ENCODE measurements around the gene LEUTX.

The LEUTX gene, protein sequence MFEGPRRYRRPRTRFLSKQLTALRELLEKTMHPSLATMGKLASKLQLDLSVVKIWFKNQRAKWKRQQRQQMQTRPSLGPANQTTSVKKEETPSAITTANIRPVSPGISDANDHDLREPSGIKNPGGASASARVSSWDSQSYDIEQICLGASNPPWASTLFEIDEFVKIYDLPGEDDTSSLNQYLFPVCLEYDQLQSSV
- 0 reads per million in 3 donors for total RNA-seq

- H3K9me3 ChIP-seq (ENCODE audit: control insufficient read depth, low read length), result no peaks in the 10 kb centered on the region
- no peaks in the 10 kb centered on the region for H3K4me1 ChIP-seq (ENCODE audit: control insufficient read depth, insufficient read depth, low read length, poor library complexity, severe bottlenecking)
- no peaks in the 10 kb centered on the region for H3K36me3 ChIP-seq (ENCODE audit: control insufficient read depth, insufficient read depth, low read length)
- no peak within 1 kb of the TSS for H3K4me3 ChIP-seq (ENCODE audit: insufficient read depth, low read depth, low read length, poor library complexity, severe bottlenecking)
- DNase-seq, result no peak
- H3K27me3 ChIP-seq (replicated peaks; ENCODE audit: control insufficient read depth, insufficient read depth, low read length, poor library complexity, severe bottlenecking), result no peaks in the 10 kb centered on the region
- H3K27ac ChIP-seq (ENCODE audit: insufficient read depth, low read length, poor library complexity, severe bottlenecking), result no peak within 1 kb of the TSS
These were observed at the start of gene LEUTX for GRCh38 chr19:39778763-39779162. LEUTX (plus strand) TSS chr19:39778854; CDS start chr19:39778921, 67 bp downstream.

DNA sequence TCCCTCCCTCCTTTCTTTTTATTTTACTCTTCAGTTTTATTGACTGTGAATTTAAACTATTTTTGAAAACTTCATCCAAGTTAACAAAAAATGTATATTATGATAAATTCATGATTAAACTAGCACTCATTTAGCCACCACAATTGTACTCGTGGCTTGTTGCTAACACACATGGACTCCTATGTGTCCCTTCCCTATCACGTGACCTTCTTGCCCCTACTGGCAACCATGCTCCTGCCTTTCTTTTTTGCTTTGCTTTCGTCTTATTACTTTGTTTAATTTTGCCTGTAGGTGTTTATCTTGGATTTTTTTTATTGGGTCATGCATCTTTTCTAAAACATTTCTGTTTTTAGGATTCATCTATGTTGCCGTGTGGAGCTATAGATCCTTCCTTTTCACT, 49.1 kb upstream of the LEUTX start:
- Histone ChIP-seq H3K27me3 (replicated peaks; ENCODE audit: control insufficient read depth, insufficient read depth, low read length, poor library complexity, severe bottlenecking) (no peaks in the 10 kb centered on the region), H3K4me3 (ENCODE audit: insufficient read depth, low read depth, low read length, poor library complexity, severe bottlenecking) (no peak overlapping the region), H3K36me3 (ENCODE audit: control insufficient read depth, insufficient read depth, low read length) (no peaks in the 10 kb centered on the region), H3K9me3 (ENCODE audit: control insufficient read depth, low read length) (no peaks in the 10 kb centered on the region), H3K4me1 (ENCODE audit: control insufficient read depth, insufficient read depth, low read length, poor library complexity, severe bottlenecking) (no peaks in the 10 kb centered on the region), H3K27ac (ENCODE audit: insufficient read depth, low read length, poor library complexity, severe bottlenecking) (no peak overlapping the region)
- no peak for DNase-seq

DNA sequence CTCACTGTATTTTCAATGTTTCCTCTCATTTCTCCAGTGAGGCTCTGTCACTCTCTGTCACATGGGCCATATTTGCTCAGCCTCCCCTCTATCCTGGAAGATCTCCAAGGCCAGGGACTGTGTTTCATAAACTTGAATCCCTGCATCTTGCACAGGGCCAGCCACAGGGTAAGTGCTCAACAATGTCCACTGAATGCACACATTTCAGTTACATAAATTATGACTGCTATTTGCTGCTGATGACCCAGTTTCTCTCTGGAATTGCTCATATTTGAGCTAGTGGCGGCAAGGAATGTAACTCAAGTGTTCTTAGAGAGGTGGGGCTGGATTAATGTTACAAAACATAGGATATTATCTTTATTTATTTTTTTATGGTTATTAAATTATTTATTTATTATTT, 47.0 kb upstream of the LEUTX start:
- no peak for DNase-seq

GRCh38 chr19:39733841-39734240, 44.8 kb upstream of the LEUTX start:
- Histone ChIP-seq H3K9me3 (ENCODE audit: control insufficient read depth, low read length) (no peaks in the 10 kb centered on the region), H3K36me3 (ENCODE audit: control insufficient read depth, insufficient read depth, low read length) (no peaks in the 10 kb centered on the region), H3K4me3 (ENCODE audit: insufficient read depth, low read depth, low read length, poor library complexity, severe bottlenecking) (no peak overlapping the region), H3K27ac (ENCODE audit: insufficient read depth, low read length, poor library complexity, severe bottlenecking) (no peak overlapping the region), H3K27me3 (replicated peaks; ENCODE audit: control insufficient read depth, insufficient read depth, low read length, poor library complexity, severe bottlenecking) (no peaks in the 10 kb centered on the region), H3K4me1 (ENCODE audit: control insufficient read depth, insufficient read depth, low read length, poor library complexity, severe bottlenecking) (no peaks in the 10 kb centered on the region)
- no peak for DNase-seq

More for the DNA sequence above, 47.0 kb upstream of the LEUTX start:
- H3K9me3 ChIP-seq (ENCODE audit: control insufficient read depth, low read length), result no peaks in the 10 kb centered on the region
- no peak overlapping the region for H3K4me3 ChIP-seq (ENCODE audit: insufficient read depth, low read depth, low read length, poor library complexity, severe bottlenecking)
- no peaks in the 10 kb centered on the region for H3K36me3 ChIP-seq (ENCODE audit: control insufficient read depth, insufficient read depth, low read length)
- no peak overlapping the region for H3K27ac ChIP-seq (ENCODE audit: insufficient read depth, low read length, poor library complexity, severe bottlenecking)
- H3K4me1 ChIP-seq (ENCODE audit: control insufficient read depth, insufficient read depth, low read length, poor library complexity, severe bottlenecking), result no peaks in the 10 kb centered on the region
- no peaks in the 10 kb centered on the region for H3K27me3 ChIP-seq (replicated peaks; ENCODE audit: control insufficient read depth, insufficient read depth, low read length, poor library complexity, severe bottlenecking)

GRCh38 chr19:39735688-39736087, 43.0 kb upstream of the LEUTX start:
- Histone ChIP-seq H3K4me1 (ENCODE audit: control insufficient read depth, insufficient read depth, low read length, poor library complexity, severe bottlenecking) (no peaks in the 10 kb centered on the region), H3K36me3 (ENCODE audit: control insufficient read depth, insufficient read depth, low read length) (no peaks in the 10 kb centered on the region), H3K4me3 (ENCODE audit: insufficient read depth, low read depth, low read length, poor library complexity, severe bottlenecking) (no peak overlapping the region), H3K9me3 (ENCODE audit: control insufficient read depth, low read length) (no peaks in the 10 kb centered on the region), H3K27ac (ENCODE audit: insufficient read depth, low read length, poor library complexity, severe bottlenecking) (no peak overlapping the region), H3K27me3 (replicated peaks; ENCODE audit: control insufficient read depth, insufficient read depth, low read length, poor library complexity, severe bottlenecking) (no peaks in the 10 kb centered on the region)
- no peak for DNase-seq

DNA sequence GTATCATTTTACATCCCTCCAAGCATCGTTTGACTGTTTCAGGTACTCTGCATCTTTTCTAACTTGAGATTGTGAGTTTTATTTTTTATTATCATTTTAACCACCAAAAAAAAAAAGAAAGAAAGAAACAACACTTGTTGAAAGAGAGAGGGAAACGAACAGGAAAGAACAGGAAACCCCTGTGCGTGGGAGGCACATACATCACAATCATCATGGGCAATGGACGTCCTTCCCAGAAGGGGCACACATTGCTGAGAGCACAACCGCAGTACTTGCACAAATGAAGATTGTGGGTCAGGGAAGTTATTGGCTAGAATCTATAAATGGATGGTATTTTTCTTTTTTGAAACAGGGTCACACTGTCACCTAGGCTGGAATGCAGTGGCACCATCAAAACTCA, 42.6 kb upstream of the LEUTX start:
- no peaks in the 10 kb centered on the region for H3K4me1 ChIP-seq (ENCODE audit: control insufficient read depth, insufficient read depth, low read length, poor library complexity, severe bottlenecking)
- H3K4me3 ChIP-seq (ENCODE audit: insufficient read depth, low read depth, low read length, poor library complexity, severe bottlenecking), result no peak overlapping the region
- no peak for DNase-seq
- no peaks in the 10 kb centered on the region for H3K36me3 ChIP-seq (ENCODE audit: control insufficient read depth, insufficient read depth, low read length)
- no peaks in the 10 kb centered on the region for H3K27me3 ChIP-seq (replicated peaks; ENCODE audit: control insufficient read depth, insufficient read depth, low read length, poor library complexity, severe bottlenecking)
- no peak overlapping the region for H3K27ac ChIP-seq (ENCODE audit: insufficient read depth, low read length, poor library complexity, severe bottlenecking)
- no peaks in the 10 kb centered on the region for H3K9me3 ChIP-seq (ENCODE audit: control insufficient read depth, low read length)

- H3K27me3 ChIP-seq (replicated peaks; ENCODE audit: control insufficient read depth, insufficient read depth, low read length, poor library complexity, severe bottlenecking), result no peaks in the 10 kb centered on the region
- H3K4me1 ChIP-seq (ENCODE audit: control insufficient read depth, insufficient read depth, low read length, poor library complexity, severe bottlenecking), result no peaks in the 10 kb centered on the region
- H3K4me3 ChIP-seq (ENCODE audit: insufficient read depth, low read depth, low read length, poor library complexity, severe bottlenecking), result no peak overlapping the region
- H3K36me3 ChIP-seq (ENCODE audit: control insufficient read depth, insufficient read depth, low read length), result no peaks in the 10 kb centered on the region
- no peaks in the 10 kb centered on the region for H3K9me3 ChIP-seq (ENCODE audit: control insufficient read depth, low read length)
- no peak overlapping the region for H3K27ac ChIP-seq (ENCODE audit: insufficient read depth, low read length, poor library complexity, severe bottlenecking)
- no peak for DNase-seq
These were observed 41.3 kb upstream of the LEUTX start for GRCh38 chr19:39737351-39737750.

DNA sequence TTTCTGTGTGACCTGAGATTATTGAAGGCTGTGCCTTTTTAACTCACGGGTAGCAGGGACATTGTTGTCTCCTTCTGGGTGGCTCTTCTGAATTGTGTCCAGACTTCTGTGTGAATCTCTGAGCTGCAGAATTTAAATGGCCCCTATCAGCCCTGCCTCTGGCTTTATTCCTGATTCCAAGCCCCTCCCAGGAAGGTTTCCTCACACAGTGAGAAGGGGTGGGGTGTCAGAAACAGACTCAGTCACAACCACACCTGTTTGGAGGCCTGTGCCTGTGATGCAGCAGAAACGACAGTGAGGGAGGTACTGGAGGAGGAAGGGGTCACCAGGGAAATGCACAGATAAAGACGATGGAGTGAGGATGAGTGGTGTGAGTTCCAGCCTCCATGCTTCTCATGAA, 40.8 kb upstream of the LEUTX start, which contains the start of gene CLC:
TSS of gene CLC (minus strand) at position 139 of the 400 bp plus-strand sequence. CDS start at position 62, 77 bp downstream.
- H3K36me3 ChIP-seq (ENCODE audit: control insufficient read depth, insufficient read depth, low read length), result no peaks in the 10 kb centered on the region

DNA sequence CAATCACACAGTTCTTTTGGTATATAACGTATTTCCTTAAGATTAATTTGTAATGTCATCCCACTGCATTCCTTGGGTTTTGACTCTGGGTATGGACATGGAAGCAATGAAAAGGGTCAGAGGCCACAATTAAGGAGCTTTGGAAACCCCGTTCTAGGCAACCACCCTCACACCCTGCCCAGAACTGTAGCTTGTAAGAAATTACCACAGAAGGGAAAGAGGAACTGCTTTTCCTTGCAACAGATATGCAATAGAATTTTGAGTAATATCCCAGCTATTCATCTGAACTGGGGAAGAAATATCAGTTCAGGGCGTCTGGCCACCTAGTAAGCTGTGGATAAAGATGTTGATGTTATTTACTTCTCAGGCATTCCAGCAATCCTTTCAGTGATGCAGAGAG, 39.8 kb upstream of the LEUTX start:
- H3K27ac ChIP-seq (ENCODE audit: insufficient read depth, low read length, poor library complexity, severe bottlenecking), result no peak overlapping the region
- H3K9me3 ChIP-seq (ENCODE audit: control insufficient read depth, low read length), result no peaks in the 10 kb centered on the region
- no peaks in the 10 kb centered on the region for H3K4me1 ChIP-seq (ENCODE audit: control insufficient read depth, insufficient read depth, low read length, poor library complexity, severe bottlenecking)
- H3K27me3 ChIP-seq (replicated peaks; ENCODE audit: control insufficient read depth, insufficient read depth, low read length, poor library complexity, severe bottlenecking), result no peaks in the 10 kb centered on the region
- H3K36me3 ChIP-seq (ENCODE audit: control insufficient read depth, insufficient read depth, low read length), result no peaks in the 10 kb centered on the region
- DNase-seq, result no peak
- no peak overlapping the region for H3K4me3 ChIP-seq (ENCODE audit: insufficient read depth, low read depth, low read length, poor library complexity, severe bottlenecking)

More for the DNA sequence above, 40.8 kb upstream of the LEUTX start, which contains the start of gene CLC:
- Histone ChIP-seq H3K4me1 (ENCODE audit: control insufficient read depth, insufficient read depth, low read length, poor library complexity, severe bottlenecking) (no peaks in the 10 kb centered on the region), H3K9me3 (ENCODE audit: control insufficient read depth, low read length) (no peaks in the 10 kb centered on the region), H3K27ac (ENCODE audit: insufficient read depth, low read length, poor library complexity, severe bottlenecking) (no peak within 1 kb of the TSS), H3K27me3 (replicated peaks; ENCODE audit: control insufficient read depth, insufficient read depth, low read length, poor library complexity, severe bottlenecking) (no peaks in the 10 kb centered on the region), H3K4me3 (ENCODE audit: insufficient read depth, low read depth, low read length, poor library complexity, severe bottlenecking) (no peak within 1 kb of the TSS)
- DNase-seq, result no peak

DNA sequence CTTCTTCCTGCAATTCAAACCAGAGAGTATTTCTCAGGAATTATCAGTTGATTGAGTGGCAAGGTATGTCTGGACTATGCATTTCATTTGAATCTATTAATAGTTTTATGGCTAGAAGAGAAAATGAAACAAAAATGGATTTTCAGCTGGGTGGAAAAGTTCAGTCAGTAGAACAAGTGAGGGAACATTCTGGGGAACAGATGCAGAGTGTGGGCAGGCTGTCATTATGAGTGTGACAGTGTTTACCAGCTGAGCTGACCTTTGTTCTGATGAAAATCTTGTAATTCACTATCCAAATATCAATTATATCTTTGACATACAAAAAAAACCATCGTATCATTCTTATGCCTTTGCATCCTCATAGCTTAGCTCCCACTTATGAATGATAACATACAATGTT, 38.3 kb upstream of the LEUTX start:
- no peak overlapping the region for H3K4me3 ChIP-seq (ENCODE audit: insufficient read depth, low read depth, low read length, poor library complexity, severe bottlenecking)
- H3K36me3 ChIP-seq (ENCODE audit: control insufficient read depth, insufficient read depth, low read length), result no peaks in the 10 kb centered on the region
- H3K9me3 ChIP-seq (ENCODE audit: control insufficient read depth, low read length), result no peaks in the 10 kb centered on the region
- H3K27me3 ChIP-seq (replicated peaks; ENCODE audit: control insufficient read depth, insufficient read depth, low read length, poor library complexity, severe bottlenecking), result no peaks in the 10 kb centered on the region
- no peaks in the 10 kb centered on the region for H3K4me1 ChIP-seq (ENCODE audit: control insufficient read depth, insufficient read depth, low read length, poor library complexity, severe bottlenecking)
- H3K27ac ChIP-seq (ENCODE audit: insufficient read depth, low read length, poor library complexity, severe bottlenecking), result no peak overlapping the region
- no peak for DNase-seq

Measured in effector memory CD4-positive, alpha-beta T cell (primary cell).